ENCODE data around the gene PIK3AP1.
A peak's percentile ranks its signal among the peaks of the same experiment; 100 is the strongest.

The PIK3AP1 gene

DNA sequence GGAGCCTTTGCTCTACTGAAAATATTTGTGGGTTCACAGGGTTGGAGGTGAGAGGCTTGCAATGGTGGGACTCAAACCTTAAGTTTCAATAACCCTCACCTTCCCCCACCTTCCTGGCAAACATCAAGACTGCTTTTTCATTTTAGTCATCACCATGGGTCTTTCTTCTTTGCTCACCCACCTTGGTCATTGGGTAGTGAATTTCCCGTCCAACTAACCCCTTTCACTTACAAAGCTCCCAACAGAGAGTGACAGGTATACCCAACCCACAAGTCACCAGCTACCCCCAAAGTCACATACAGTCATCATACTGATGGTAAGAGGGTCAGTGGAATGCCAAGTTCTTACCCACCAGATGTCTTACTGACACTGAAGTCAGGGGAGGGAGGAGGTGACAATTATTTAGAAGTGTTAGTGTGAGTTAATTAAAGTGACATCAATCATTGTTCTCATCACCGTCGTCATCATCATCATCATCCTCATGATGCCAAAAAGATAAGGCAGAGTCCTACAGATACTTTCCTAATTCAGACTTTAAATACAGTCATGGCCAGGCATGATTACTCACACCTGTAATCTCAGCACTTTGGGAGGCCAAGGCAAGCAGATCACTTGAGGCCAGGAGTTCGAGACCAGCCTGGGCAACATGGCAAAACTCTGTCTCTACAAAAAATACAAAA lies 49.0 kb downstream of the PIK3AP1 start:
- no peak for DNase-seq

GRCh38 chr10:96670786-96671185 lies 49.5 kb downstream of the PIK3AP1 start:
- no peak for DNase-seq

DNA sequence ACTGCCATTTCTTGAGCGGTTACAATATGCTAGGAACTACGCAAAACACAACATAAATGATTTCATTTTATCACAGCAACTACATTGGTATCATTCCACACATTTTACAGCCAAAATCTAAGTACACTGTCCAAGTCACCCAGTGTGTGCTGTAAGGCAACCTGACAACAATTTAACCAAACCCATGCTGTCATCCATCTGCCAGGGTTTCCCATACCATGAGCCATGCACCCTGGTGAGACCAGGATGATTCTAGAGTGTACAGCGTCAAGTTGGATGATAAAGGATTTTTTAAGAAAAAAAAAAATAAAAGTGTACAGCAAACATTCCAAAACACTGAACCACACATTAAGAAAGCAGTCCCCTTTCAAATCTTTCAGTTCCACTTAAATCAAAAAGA lies 52.9 kb downstream of the PIK3AP1 start:
- DNase-seq = no peak

- no peak for DNase-seq
Observed at GRCh38 chr10:96666741-96667140, 53.6 kb downstream of the PIK3AP1 start.

DNA sequence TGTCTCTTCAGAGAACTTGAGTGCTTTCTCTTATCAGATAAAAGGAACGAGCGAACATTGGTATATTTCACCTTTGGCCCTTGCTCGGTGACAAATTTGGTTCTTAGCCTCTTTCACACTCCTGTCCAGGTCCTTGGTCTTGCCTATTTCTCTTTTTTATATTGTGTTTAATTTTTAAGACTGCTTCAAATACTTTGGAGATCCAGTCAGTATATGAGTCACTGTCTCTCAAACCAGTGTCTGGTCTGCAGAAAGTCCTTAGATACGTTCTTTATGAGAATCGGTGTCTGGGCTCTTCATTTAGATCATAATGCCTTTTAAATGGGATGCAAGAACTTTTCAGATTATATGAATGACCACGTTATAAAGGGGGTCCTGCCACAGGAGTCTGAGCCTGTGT lies 55.0 kb downstream of the PIK3AP1 start:
- DNase-seq = no peak

DNA sequence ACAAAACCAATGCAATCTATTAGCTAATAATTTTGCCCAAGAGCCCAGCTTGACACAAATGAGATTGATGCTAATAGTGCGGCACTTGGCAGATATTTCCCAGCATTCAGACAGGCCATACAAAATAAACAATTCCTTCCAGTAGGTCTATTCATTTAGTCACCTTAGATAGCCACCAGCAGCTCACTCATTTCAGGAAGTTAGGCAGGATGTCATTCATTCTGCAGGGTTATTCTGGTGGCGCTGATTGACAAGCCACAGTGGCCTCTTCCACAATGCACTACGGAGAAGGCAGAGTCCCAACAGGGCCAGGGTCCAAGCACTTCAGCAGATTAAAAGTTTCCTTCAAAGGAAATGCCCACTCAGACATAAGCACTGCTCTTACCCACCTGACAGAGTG lies 55.8 kb downstream of the PIK3AP1 start:
- DNase-seq = no peak

GRCh38 chr10:96663797-96664196 lies 56.5 kb downstream of the PIK3AP1 start:
- DNase-seq = no peak

DNA sequence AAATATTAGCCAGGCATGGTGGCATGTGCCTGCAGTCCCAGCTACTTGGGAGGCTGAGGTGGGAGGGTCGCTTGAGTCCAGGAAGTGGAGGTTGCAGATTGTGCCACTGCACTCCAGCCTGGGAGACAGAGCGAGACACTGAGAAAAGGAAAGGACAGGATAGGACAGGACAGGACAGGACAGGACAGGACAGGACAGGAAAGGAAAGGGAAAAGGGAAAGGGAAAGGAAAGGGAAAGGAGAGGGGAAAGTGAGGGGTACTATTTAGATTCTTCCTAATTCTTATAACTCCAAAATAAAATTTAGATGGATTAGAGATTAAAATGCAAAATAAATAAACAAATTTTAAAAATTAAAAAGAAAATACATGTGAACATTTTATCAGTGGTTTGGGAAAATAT lies 58.7 kb downstream of the PIK3AP1 start:
- DNase-seq = no peak

GRCh38 chr10:96660297-96660696 lies 60.0 kb downstream of the PIK3AP1 start:
- no peak for DNase-seq

DNA sequence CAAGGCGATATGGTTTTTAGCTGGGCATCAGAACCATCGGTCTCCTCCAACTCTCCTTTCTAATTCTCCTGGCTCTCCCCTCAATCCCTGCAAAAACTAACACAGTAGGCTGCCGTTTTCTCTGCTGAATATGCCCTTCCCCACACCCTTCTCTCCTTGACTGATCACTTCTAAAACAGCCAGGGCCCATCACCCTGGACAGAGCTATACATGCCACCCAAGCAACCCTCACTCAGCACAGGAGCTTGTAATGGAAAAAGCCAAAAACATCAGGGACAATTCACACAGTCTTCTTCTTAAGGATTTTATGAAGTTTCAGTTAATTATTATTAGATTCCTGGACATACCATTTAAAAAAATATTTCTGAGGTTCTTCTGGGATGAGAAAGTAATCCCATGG lies 61.5 kb downstream of the PIK3AP1 start:
- no peak for DNase-seq

- no peak for DNase-seq
Observed at GRCh38 chr10:96657385-96657784, 62.9 kb downstream of the PIK3AP1 start.

GRCh38 chr10:96656839-96657238 lies 63.5 kb downstream of the PIK3AP1 start:
- DNase-seq = no peak

DNA sequence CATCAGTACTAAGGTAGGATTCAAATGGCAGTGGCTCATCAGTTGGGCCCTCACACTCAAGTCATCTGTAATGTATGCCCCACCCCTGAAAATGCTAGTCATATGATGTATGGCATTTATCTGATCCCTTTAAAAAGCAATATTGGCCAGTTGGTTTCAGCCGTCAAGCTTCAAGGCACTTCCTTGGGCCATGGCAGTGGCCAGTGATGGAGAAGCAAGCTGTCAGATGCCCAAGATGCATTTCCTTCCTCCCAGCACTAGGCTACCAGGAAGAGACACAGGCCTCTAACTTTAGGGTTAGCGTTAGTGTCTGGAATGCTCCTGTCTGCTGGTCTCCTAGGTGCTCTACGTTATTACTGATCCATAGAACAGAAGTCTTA lies 64.1 kb downstream of the PIK3AP1 start:
- DNase-seq = no peak

GRCh38 chr10:96655461-96656197 lies 64.7 kb downstream of the PIK3AP1 start:
- no peak for DNase-seq

DNA sequence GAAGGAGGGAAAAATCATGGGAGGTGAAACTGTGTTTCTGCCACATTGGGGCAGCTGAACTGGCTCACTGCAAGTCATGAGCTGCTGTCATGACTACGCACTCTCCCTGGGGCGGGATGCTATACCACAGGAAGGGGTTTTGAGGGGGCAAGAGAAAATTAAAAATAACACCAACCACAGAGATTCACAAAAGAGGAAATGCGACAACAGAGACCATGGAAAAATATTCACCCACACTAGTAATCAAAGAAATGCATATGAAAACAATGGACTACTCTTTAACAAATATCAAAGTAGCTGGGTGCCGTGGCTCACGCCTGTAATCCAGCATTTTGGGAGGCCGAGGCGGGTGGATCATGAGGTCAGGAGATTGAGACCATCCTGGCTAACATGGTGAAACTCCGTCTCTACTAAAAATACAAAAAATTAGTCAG lies 68.3 kb downstream of the PIK3AP1 start:
- DNase-seq = no peak

DNA sequence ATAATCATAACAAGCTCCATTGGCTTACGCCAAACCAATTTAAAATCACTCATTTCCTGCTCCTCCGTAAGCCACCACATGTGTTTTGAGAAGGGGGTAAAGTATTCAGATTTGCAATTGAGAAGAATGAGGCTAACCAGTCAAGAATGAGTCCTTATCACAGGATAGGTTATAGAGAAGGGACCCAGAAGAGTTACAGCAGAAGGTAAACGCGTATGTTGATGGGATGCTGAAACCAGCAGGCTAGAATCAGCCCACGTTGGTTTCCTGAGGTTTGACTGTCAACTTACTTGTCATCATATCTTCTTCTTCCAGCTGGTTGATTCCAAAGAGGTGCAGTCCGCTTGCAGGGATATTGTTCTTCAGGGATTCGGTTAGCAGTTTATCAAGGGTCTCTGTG lies 69.4 kb downstream of the PIK3AP1 start:
- no peak for DNase-seq

GRCh38 chr10:96648297-96648696 lies 72.0 kb downstream of the PIK3AP1 start:
- no peak for DNase-seq

- no peak for DNase-seq
Observed at GRCh38 chr10:96647466-96647865, 72.8 kb downstream of the PIK3AP1 start.

DNA sequence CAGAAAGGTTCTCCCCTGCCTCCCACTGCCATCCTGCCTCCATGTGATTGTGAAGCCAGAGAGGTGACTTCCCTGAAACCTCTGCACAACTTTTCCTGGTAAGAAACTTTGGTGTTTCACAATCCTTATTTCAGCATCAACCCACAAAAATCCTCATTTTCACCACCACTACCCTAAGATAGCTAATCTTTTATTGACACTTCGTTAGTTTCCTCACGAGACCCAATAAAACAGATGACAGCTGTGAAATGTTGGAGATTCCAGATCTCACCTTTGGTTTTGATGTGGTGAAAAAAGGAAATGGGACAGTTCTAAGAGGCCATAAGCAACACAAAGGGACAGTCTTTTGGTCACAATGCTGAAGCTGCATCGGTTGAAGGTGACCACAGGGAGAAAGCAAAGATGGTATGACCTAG lies 73.6 kb downstream of the PIK3AP1 start:
- no peak for DNase-seq

DNA sequence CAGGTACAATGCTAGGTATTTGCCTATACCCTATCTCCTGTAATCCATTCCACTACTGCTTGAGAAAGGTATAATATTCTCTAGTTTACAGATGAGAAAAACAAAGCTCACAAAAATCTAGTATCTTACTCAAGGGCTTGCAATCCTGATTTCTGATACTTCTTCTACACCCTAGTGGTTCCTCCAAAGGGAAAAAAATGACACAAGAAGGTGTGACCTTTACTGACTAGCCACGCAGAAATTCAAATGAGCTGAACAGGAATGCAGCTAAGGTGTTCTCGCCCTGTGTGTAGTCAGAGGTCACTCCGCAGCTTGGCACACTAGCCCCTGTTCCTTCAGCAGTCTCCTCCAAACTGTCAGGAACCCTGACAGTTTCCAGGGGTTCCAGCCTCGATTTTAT lies 74.0 kb downstream of the PIK3AP1 start:
- no peak for DNase-seq

GRCh38 chr10:96645191-96645721 lies 75.1 kb downstream of the PIK3AP1 start:
- no peak for DNase-seq

DNA sequence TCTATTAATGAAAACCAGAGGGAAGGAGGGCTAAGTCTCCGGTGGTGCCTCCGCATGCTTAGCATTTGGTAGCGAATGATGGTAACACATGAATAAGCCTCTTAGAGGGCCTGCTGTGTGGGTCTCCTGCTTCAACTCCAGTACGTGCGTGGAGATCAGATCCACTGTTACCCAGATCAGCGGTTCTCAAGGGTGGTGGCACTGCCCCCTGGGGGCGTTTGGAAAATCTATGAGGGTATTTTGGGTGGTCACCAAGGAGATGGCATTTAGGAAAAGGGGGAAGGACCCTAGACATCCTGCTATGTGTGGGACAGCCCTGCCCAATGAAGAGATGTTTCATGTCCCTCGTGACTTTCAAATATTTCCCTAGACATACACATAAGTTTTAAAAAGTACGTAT lies 76.4 kb downstream of the PIK3AP1 start:
- no peak for DNase-seq

DNA sequence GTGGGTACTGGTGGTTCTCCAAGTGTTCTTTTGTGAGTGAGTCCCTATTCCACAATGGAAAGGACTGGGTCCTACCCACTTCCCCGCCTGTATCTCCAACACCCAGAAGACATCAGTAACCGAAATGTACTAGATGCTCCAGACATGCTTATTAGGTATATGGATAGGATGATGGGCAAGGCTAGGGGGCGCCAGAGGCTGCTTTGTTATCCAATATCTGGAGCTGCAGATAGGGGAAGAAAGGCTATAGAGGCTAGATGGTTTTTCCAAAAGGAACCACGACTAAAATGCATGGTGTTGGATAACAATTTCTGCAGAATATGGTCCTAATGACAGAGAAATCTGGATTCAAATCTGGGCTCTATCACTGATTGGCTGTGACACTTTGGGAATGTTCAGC lies 77.3 kb downstream of the PIK3AP1 start:
- peak in 1 of 2 donors; percentile 35 for DNase-seq

DNA sequence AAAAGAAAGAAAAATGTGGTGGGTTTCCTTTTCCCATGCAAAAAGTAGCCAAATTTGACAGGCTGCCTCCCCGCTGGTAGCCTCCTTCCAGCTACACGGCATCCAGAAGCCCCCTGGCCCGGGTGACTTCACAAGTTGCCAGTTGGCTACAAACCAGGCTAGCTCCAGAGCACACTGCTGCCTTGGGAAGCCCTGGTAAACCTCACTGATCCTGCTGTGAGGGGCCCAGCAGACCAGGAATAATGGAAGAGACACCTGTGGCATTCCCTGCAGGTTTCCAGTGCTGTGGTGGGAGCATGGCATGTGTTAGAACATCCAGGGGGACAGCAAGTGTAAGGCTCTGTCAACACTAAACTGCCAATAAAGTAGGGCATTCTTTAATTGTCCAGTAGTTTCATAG lies 77.8 kb downstream of the PIK3AP1 start:
- DNase-seq = no peak

Measured in hippocampal formation (tissue), 2 donors.